Caco-2 (cell line): Measurements from ENCODE around the gene CDK17. TPM values are rescaled to one million over a fixed set of nuclear protein-coding genes. Genes with fewer than 3 reads are reported as not detected.

ENCODE experiments used
- BruUV-seq: library from RNA; stranded (reverse); fragments of 400-500 nt; replicated peaks from 2 replicates; lab custom pipeline; 2021; lab: Mats Ljungman, UMichigan
- CTCF ChIA-PET: fragments of 300-600 bp; sonication (Branson Sonifier 250); formaldehyde crosslinking; loops from one replicate; lab custom pipeline; 2022; ENCODE audit warnings: antibody characterized with exemption; lab: Charles Lee
- POLR2A ChIA-PET: fragments of 300-600 bp; sonication (Branson Sonifier 250); formaldehyde crosslinking; loops from one replicate; lab custom pipeline; 2022; ENCODE audit warnings: antibody characterized with exemption; lab: Charles Lee
- DNase-seq, 2 experiments: peaks; one replicate each; pipeline versions ENCODE4 v3.0.0 to v3.0.0-alpha.2; 2020 to 2022
- H3K27me3 ChIP-seq: replicated peaks from 2 replicates; pipeline ENCODE4 v1.6.0; 2011; ENCODE audit warnings: low read length; ENCODE audit not compliant: control insufficient read depth, insufficient read depth
- H3K36me3 ChIP-seq: 2 replicates; pipeline ENCODE4 v1.5.1; 2011; ENCODE audit warnings: low read length; ENCODE audit not compliant: control insufficient read depth, insufficient read depth
- H3K4me1 ChIP-seq: fragments of 250-450 bp; sonication (Bioruptor Pico); 2 replicates; pipeline ENCODE4 v1.5.1; 2020; ENCODE audit warnings: mild to moderate bottlenecking
- H3K4me3 ChIP-seq: 2 replicates; pipeline ENCODE4 v1.5.1; 2011; ENCODE audit warnings: low read depth, mild to moderate bottlenecking, control low read depth, low read length
- H3K9me3 ChIP-seq: fragments of 250-450 bp; sonication (Bioruptor Pico); 2 replicates; pipeline ENCODE4 v1.5.1; 2020; ENCODE audit warnings: mild to moderate bottlenecking, moderate library complexity
- H3K27ac Mint-ChIP-seq: one replicate; pipeline ENCODE4 v1.8.0; 2022; ENCODE audit warnings: mixed read lengths; ENCODE audit not compliant: unreplicated experiment
- H3K27me3 Mint-ChIP-seq: one replicate; pipeline ENCODE4 v1.8.0; 2022; ENCODE audit warnings: mixed read lengths; ENCODE audit not compliant: insufficient read depth, unreplicated experiment
- H3K36me3 Mint-ChIP-seq: one replicate; pipeline ENCODE4 v1.8.0; 2022; ENCODE audit warnings: mild to moderate bottlenecking, mixed read lengths; ENCODE audit not compliant: insufficient read depth, unreplicated experiment
- H3K4me1 Mint-ChIP-seq: one replicate; pipeline ENCODE4 v1.8.0; 2022; ENCODE audit warnings: low read depth, mixed read lengths; ENCODE audit not compliant: unreplicated experiment
- H3K4me3 Mint-ChIP-seq: one replicate; pipeline ENCODE4 v1.8.0; 2022; ENCODE audit warnings: mild to moderate bottlenecking, moderate library complexity, mixed read lengths; ENCODE audit not compliant: unreplicated experiment
- H3K9me3 Mint-ChIP-seq: one replicate; pipeline ENCODE4 v1.8.0; 2022; ENCODE audit warnings: mixed read lengths; ENCODE audit not compliant: unreplicated experiment
- CTCF ChIP-seq, 2 experiments: fragments of 200-600 bp in 1 of 2; IDR thresholded peaks; 1 replicate in 1 of 2; 2 replicates in 1 of 2; pipeline versions ENCODE4 v1.5.1 to v1.8.0; 2011 to 2022; ENCODE audit warnings: antibody characterized with exemption in 1 of 2, control low read depth in 1 of 2, inconsistent platforms in 1 of 2, low read depth in 1 of 2, low read length in 1 of 2, mild to moderate bottlenecking in 1 of 2, moderate library complexity in 1 of 2; ENCODE audit not compliant: insufficient read depth in 1 of 2, severe bottlenecking in 1 of 2, unreplicated experiment in 1 of 2
- intact Hi-C: fragments of 100-400 bp; cut with micrococcal nuclease; formaldehyde crosslinking; loops from one replicate; pipeline ENCODE4 v1.10.0; 2022; ENCODE audit not compliant: unreplicated experiment
- total RNA-seq: library from RNA; stranded (reverse); gene quantifications from 2 replicates; pipeline ENCODE4 v1.2.3, GENCODE V29; 2022

Gene CDK17
- total RNA-seq, 1 experiment from 2014 or later = 11.7 TPM

- Mint-ChIP-seq H3K36me3 (no peaks in the 10 kb centered on the region), H3K4me1 (peaks cover 2% of the 10 kb centered on the region), H3K9me3 (no peaks in the 10 kb centered on the region), H3K27ac (no peak overlapping the region), H3K4me3 (no peak overlapping the region), H3K27me3 (no peaks in the 10 kb centered on the region)
- no TSS peak for BruUV-seq
- Histone ChIP-seq H3K4me1 (0 out of 2 replicates have a peak, but pooled peaks cover 1% of the 10 kb centered on the region), H3K9me3 (no peaks in the 10 kb centered on the region), H3K36me3 (no peaks in the 10 kb centered on the region), H3K4me3 (no peak overlapping the region), H3K27me3 (no peaks in the 10 kb centered on the region)
- intact Hi-C loops = no loop called here
- ChIA-PET POLR2A (no interaction called here), CTCF (no interaction called here)
- DNase-seq = no peak
- no peak for TF ChIP-seq CTCF (IDR thresholded peaks at IDR 0.05; ENCODE audit: insufficient read depth in 1 of 2, low read depth in 1 of 2, low read length in 1 of 2, severe bottlenecking in 1 of 2, unreplicated experiment in 1 of 2)
These were observed 141.9 kb downstream of the CDK17 start for GRCh38 chr12:96258104-96258961.

- CTCF ChIA-PET = no interaction called here
- no peak for TF ChIP-seq CTCF (IDR thresholded peaks at IDR 0.05; ENCODE audit: insufficient read depth in 1 of 2, low read depth in 1 of 2, low read length in 1 of 2, severe bottlenecking in 1 of 2, unreplicated experiment in 1 of 2)
- Mint-ChIP-seq H3K9me3 (no peaks in the 10 kb centered on the region), H3K4me1 (no peaks in the 10 kb centered on the region), H3K36me3 (no peaks in the 10 kb centered on the region), H3K4me3 (no peak overlapping the region), H3K27ac (no peak overlapping the region), H3K27me3 (no peaks in the 10 kb centered on the region)
- no peaks in the 10 kb centered on the region for H3K36me3 ChIP-seq
- BruUV-seq = no TSS peak
- no peaks in the 10 kb centered on the region for H3K4me1 ChIP-seq
- H3K27me3 ChIP-seq = no peaks in the 10 kb centered on the region
- no peaks in the 10 kb centered on the region for H3K9me3 ChIP-seq
- DNase-seq = no peak
- intact Hi-C loops = no loop called here
- POLR2A ChIA-PET = no interaction called here
- H3K4me3 ChIP-seq = no peak overlapping the region
These were observed 142.6 kb downstream of the CDK17 start for GRCh38 chr12:96257550-96258103.

GRCh38 chr12:96256672-96257361 lies 143.4 kb downstream of the CDK17 start:
- POLR2A ChIA-PET = no interaction called here

More at GRCh38 chr12:96256672-96257361, 143.4 kb downstream of the CDK17 start:
- H3K9me3 Mint-ChIP-seq = no peaks in the 10 kb centered on the region
- H3K27ac Mint-ChIP-seq = no peak overlapping the region
- H3K36me3 Mint-ChIP-seq = no peaks in the 10 kb centered on the region
- DNase-seq = no peak
- no peaks in the 10 kb centered on the region for H3K36me3 ChIP-seq
- no peak overlapping the region for H3K4me3 Mint-ChIP-seq
- CTCF ChIA-PET = no interaction called here
- no peaks in the 10 kb centered on the region for H3K27me3 Mint-ChIP-seq
- BruUV-seq = no TSS peak
- no peaks in the 10 kb centered on the region for H3K9me3 ChIP-seq
- TF ChIP-seq CTCF (IDR thresholded peaks at IDR 0.05; ENCODE audit: insufficient read depth in 1 of 2, low read depth in 1 of 2, low read length in 1 of 2, severe bottlenecking in 1 of 2, unreplicated experiment in 1 of 2) = no peak
- intact Hi-C loops = no loop called here
- no peaks in the 10 kb centered on the region for H3K4me1 Mint-ChIP-seq
- no peak overlapping the region for H3K4me3 ChIP-seq
- H3K27me3 ChIP-seq = no peaks in the 10 kb centered on the region
- H3K4me1 ChIP-seq = no peaks in the 10 kb centered on the region
